HEK293 (cell line): ENCODE measurements around the gene KRT9.
A peak's percentile ranks its signal among the peaks of the same experiment; 100 is the strongest.

Source experiments
- GLIS2 ChIP-seq: fragments of 450-650 bp; formaldehyde crosslinking; IDR thresholded peaks from 2 replicates; pipeline ENCODE4 v1.5.1; 2016; ENCODE audit warnings: missing biosample characterization, missing genetic modification characterization
- IKZF3 ChIP-seq: fragments of 450-650 bp; IDR thresholded peaks from 2 replicates; pipeline ENCODE4 v1.5.0; 2018; ENCODE audit warnings: missing biosample characterization, mild to moderate bottlenecking, missing genetic modification characterization, moderate library complexity
- KLF1 ChIP-seq: fragments of 450-650 bp; formaldehyde crosslinking; IDR thresholded peaks from 2 replicates; pipeline ENCODE4 v1.5.1; 2016; ENCODE audit warnings: missing biosample characterization, missing genetic modification characterization
- OSR2 ChIP-seq: fragments of 450-650 bp; formaldehyde crosslinking; IDR thresholded peaks from 2 replicates; pipeline ENCODE4 v1.5.1; 2016; ENCODE audit warnings: missing biosample characterization, missing genetic modification characterization
- PRDM1 ChIP-seq: fragments of 450-650 bp; formaldehyde crosslinking; IDR thresholded peaks from 2 replicates; pipeline ENCODE4; 2016; ENCODE audit warnings: missing biosample characterization, missing genetic modification characterization
- SP7 ChIP-seq: fragments of 450-650 bp; formaldehyde crosslinking; IDR thresholded peaks from 2 replicates; pipeline ENCODE4 v1.5.1; 2016; ENCODE audit warnings: missing biosample characterization, missing genetic modification characterization
- ZBTB17 ChIP-seq: fragments of 450-650 bp; formaldehyde crosslinking; IDR thresholded peaks from 2 replicates; pipeline ENCODE4 v1.5.1; 2016; ENCODE audit warnings: missing biosample characterization, missing genetic modification characterization
- ZFHX2 ChIP-seq: fragments of 450-650 bp; formaldehyde crosslinking; conservative IDR thresholded peaks from 2 replicates; pipeline ENCODE4 v1.5.1; 2016; ENCODE audit warnings: missing biosample characterization, missing genetic modification characterization
- ZNF121 ChIP-seq: fragments of 450-650 bp; formaldehyde crosslinking; IDR thresholded peaks from 2 replicates; pipeline ENCODE4 v1.5.1; 2016; ENCODE audit warnings: missing biosample characterization, missing genetic modification characterization
- ZNF146 ChIP-seq: fragments of 450-650 bp; formaldehyde crosslinking; IDR thresholded peaks from 2 replicates; pipeline ENCODE4 v1.5.1; 2016; ENCODE audit warnings: missing biosample characterization, missing genetic modification characterization
- ZNF155 ChIP-seq: fragments of 450-650 bp; formaldehyde crosslinking; IDR thresholded peaks from 2 replicates; pipeline ENCODE4 v1.5.1; 2016; ENCODE audit warnings: missing biosample characterization, missing genetic modification characterization
- ZNF16 ChIP-seq: fragments of 450-650 bp; formaldehyde crosslinking; IDR thresholded peaks from 2 replicates; pipeline ENCODE4 v1.5.1; 2016; ENCODE audit warnings: low read depth, missing biosample characterization, missing genetic modification characterization
- ZNF184 ChIP-seq: fragments of 450-650 bp; IDR thresholded peaks from 2 replicates; pipeline ENCODE4 v1.5.1; 2018; ENCODE audit warnings: missing biosample characterization, mild to moderate bottlenecking, missing genetic modification characterization
- ZNF280C ChIP-seq: fragments of 450-650 bp; formaldehyde crosslinking; IDR thresholded peaks from 2 replicates; pipeline ENCODE4 v1.5.1; 2016; ENCODE audit warnings: missing biosample characterization, missing genetic modification characterization
- ZNF335 ChIP-seq: fragments of 450-650 bp; formaldehyde crosslinking; conservative IDR thresholded peaks from 2 replicates; pipeline ENCODE4 v1.5.1; 2016; ENCODE audit warnings: missing biosample characterization, missing genetic modification characterization
- ZNF423 ChIP-seq: fragments of 450-650 bp; formaldehyde crosslinking; IDR thresholded peaks from 2 replicates; pipeline ENCODE4 v1.5.1; 2016; ENCODE audit warnings: missing biosample characterization, missing genetic modification characterization
- ZNF530 ChIP-seq: fragments of 450-650 bp; formaldehyde crosslinking; IDR thresholded peaks from 2 replicates; pipeline ENCODE4 v1.5.1; 2016; ENCODE audit warnings: low read depth, missing biosample characterization, missing genetic modification characterization
- ZNF549 ChIP-seq: fragments of 450-650 bp; IDR thresholded peaks from 2 replicates; pipeline ENCODE4 v1.5.1; 2018; ENCODE audit warnings: missing biosample characterization, missing genetic modification characterization, mild to moderate bottlenecking, inconsistent platforms, moderate library complexity
- ZNF660 ChIP-seq: fragments of 450-650 bp; IDR thresholded peaks from 2 replicates; pipeline ENCODE4 v1.5.1; 2018; ENCODE audit warnings: missing biosample characterization, mild to moderate bottlenecking, missing genetic modification characterization
- ZNF670 ChIP-seq: fragments of 450-650 bp; formaldehyde crosslinking; IDR thresholded peaks from 2 replicates; pipeline ENCODE4 v1.5.1; 2016; ENCODE audit warnings: missing biosample characterization, missing genetic modification characterization, low read depth
- ZNF692 ChIP-seq: fragments of 450-650 bp; formaldehyde crosslinking; IDR thresholded peaks from 2 replicates; pipeline ENCODE4 v1.5.1; 2016; ENCODE audit warnings: missing biosample characterization, missing genetic modification characterization
- ZNF76 ChIP-seq: fragments of 450-650 bp; formaldehyde crosslinking; IDR thresholded peaks from 2 replicates; pipeline ENCODE4; 2016; ENCODE audit warnings: low read depth, missing biosample characterization, missing genetic modification characterization, borderline replicate concordance
- ZNF785 ChIP-seq: fragments of 450-650 bp; formaldehyde crosslinking; IDR thresholded peaks from 2 replicates; pipeline ENCODE4 v1.5.1; 2016; ENCODE audit warnings: missing biosample characterization, missing genetic modification characterization
- ZSCAN23 ChIP-seq: fragments of 450-650 bp; formaldehyde crosslinking; IDR thresholded peaks from 2 replicates; pipeline ENCODE4 v1.5.1; 2016; ENCODE audit warnings: missing biosample characterization, missing genetic modification characterization
- TF ChIP-seq, protein P1 (sequence below): fragments of 450-650 bp; formaldehyde crosslinking; IDR thresholded peaks from 2 replicates; pipeline ENCODE4 v1.5.1; 2016; ENCODE audit warnings: missing biosample characterization, missing genetic modification characterization
- TF ChIP-seq, protein P2 (sequence below): fragments of 450-650 bp; formaldehyde crosslinking; IDR thresholded peaks from 2 replicates; pipeline ENCODE4 v1.5.1; 2016; ENCODE audit warnings: missing biosample characterization, missing genetic modification characterization, borderline replicate concordance
- TF ChIP-seq, protein P3 (sequence below): fragments of 450-650 bp; formaldehyde crosslinking; IDR thresholded peaks from 2 replicates; pipeline ENCODE4; 2016; ENCODE audit warnings: missing biosample characterization, missing genetic modification characterization
- TF ChIP-seq, protein P4 (sequence below): fragments of 450-650 bp; formaldehyde crosslinking; IDR thresholded peaks from 2 replicates; pipeline ENCODE4 v1.5.1; 2017; ENCODE audit warnings: missing biosample characterization, missing genetic modification characterization

KRT9 gene

DNA sequence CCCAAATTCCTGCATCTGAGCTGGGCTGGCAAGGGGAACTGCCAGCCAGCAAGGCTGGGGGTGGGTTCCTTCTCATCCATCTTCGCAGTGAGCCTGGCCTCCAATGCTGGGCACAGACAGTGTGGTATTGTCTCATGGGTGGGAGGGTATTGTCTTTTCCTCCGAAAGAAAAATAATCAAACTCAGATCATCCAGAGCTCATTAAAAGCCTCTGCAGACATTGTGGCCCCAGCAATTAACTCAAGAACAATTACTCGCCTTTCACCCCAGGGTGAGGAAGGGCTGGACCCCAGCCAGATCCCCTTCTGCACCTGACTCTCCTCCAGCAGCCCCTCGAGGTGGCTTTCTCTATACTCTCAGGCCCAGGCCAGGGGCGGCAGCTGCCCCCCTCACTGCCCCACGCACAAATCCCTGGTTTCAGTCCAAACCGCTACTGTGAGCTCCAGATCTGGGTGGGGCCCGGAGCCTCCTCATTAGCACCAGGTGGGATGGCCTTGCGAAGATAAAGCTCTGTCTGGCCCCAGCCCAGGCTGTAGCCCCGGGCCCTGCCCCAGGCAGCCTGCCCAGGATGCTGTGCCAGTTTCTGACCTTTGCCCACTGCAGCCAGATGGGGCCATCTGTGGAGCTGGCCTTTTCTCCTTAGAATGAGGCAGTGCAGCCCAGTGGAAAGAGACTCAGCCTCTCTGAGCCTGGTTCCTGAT, 50.9 kb downstream of the KRT9 start (continued):
- TF ChIP-seq SP7 (tag by site-specific recombination) = peak; percentile 45; the same call in 1 of the 2 replicates
- TF ChIP-seq ZNF335 (tag by site-specific recombination) = no peak
- TF ChIP-seq, protein P1, sequence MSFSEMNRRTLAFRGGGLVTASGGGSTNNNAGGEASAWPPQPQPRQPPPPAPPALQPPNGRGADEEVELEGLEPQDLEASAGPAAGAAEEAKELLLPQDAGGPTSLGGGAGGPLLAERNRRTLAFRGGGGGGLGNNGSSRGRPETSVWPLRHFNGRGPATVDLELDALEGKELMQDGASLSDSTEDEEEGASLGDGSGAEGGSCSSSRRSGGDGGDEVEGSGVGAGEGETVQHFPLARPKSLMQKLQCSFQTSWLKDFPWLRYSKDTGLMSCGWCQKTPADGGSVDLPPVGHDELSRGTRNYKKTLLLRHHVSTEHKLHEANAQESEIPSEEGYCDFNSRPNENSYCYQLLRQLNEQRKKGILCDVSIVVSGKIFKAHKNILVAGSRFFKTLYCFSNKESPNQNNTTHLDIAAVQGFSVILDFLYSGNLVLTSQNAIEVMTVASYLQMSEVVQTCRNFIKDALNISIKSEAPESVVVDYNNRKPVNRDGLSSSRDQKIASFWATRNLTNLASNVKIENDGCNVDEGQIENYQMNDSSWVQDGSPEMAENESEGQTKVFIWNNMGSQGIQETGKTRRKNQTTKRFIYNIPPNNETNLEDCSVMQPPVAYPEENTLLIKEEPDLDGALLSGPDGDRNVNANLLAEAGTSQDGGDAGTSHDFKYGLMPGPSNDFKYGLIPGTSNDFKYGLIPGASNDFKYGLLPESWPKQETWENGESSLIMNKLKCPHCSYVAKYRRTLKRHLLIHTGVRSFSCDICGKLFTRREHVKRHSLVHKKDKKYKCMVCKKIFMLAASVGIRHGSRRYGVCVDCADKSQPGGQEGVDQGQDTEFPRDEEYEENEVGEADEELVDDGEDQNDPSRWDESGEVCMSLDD (tag by site-specific recombination) = no peak
- no peak for TF ChIP-seq ZNF184 (tag by site-specific recombination)
- no peak for TF ChIP-seq ZNF549 (tag by site-specific recombination)
- peak; percentile 75 for TF ChIP-seq ZNF692 (tag by site-specific recombination)
- TF ChIP-seq PRDM1 = no peak
- TF ChIP-seq ZSCAN23 = no peak
- TF ChIP-seq ZNF660 (tag by site-specific recombination) = no peak
- peak; percentile 59 for TF ChIP-seq ZFHX2 (tag by site-specific recombination)
- TF ChIP-seq ZNF155 (tag by site-specific recombination) = no peak
- TF ChIP-seq, protein P2, sequence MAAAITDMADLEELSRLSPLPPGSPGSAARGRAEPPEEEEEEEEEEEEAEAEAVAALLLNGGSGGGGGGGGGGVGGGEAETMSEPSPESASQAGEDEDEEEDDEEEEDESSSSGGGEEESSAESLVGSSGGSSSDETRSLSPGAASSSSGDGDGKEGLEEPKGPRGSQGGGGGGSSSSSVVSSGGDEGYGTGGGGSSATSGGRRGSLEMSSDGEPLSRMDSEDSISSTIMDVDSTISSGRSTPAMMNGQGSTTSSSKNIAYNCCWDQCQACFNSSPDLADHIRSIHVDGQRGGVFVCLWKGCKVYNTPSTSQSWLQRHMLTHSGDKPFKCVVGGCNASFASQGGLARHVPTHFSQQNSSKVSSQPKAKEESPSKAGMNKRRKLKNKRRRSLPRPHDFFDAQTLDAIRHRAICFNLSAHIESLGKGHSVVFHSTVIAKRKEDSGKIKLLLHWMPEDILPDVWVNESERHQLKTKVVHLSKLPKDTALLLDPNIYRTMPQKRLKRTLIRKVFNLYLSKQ (tag by site-specific recombination) = no peak
- no peak for TF ChIP-seq ZNF280C (tag by site-specific recombination)
- peak; percentile 67; the same call in 1 of the 2 replicates for TF ChIP-seq KLF1
- peak; percentile 64 for TF ChIP-seq GLIS2
- TF ChIP-seq ZBTB17 (tag by site-specific recombination) = peak; percentile 90
- TF ChIP-seq ZNF423 (tag by site-specific recombination) = 0 out of 2 replicates have a peak, but pooled peaks have one; percentile 48
- no peak for TF ChIP-seq ZNF785 (tag by site-specific recombination)
- TF ChIP-seq OSR2 (tag by site-specific recombination) = peak; percentile 36
- TF ChIP-seq, protein P3, sequence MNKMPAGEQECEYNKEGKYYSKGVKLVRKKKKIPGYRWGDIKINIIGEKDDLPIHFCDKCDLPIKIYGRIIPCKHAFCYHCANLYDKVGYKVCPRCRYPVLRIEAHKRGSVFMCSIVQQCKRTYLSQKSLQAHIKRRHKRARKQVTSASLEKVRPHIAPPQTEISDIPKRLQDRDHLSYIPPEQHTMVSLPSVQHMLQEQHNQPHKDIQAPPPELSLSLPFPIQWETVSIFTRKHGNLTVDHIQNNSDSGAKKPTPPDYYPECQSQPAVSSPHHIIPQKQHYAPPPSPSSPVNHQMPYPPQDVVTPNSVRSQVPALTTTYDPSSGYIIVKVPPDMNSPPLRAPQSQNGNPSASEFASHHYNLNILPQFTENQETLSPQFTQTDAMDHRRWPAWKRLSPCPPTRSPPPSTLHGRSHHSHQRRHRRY (tag by site-specific recombination) = no peak
- no peak for TF ChIP-seq ZNF146 (tag by site-specific recombination)
- no peak for TF ChIP-seq ZNF670 (tag by site-specific recombination)
- TF ChIP-seq, protein P4, sequence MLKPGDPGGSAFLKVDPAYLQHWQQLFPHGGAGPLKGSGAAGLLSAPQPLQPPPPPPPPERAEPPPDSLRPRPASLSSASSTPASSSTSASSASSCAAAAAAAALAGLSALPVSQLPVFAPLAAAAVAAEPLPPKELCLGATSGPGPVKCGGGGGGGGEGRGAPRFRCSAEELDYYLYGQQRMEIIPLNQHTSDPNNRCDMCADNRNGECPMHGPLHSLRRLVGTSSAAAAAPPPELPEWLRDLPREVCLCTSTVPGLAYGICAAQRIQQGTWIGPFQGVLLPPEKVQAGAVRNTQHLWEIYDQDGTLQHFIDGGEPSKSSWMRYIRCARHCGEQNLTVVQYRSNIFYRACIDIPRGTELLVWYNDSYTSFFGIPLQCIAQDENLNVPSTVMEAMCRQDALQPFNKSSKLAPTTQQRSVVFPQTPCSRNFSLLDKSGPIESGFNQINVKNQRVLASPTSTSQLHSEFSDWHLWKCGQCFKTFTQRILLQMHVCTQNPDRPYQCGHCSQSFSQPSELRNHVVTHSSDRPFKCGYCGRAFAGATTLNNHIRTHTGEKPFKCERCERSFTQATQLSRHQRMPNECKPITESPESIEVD = 0 out of 2 replicates have a peak, but pooled peaks have one; percentile 35
- no peak for TF ChIP-seq ZNF76 (tag by site-specific recombination)
- no peak for TF ChIP-seq ZNF16
- no peak for TF ChIP-seq IKZF3
- no peak for TF ChIP-seq ZNF530 (tag by site-specific recombination)
- no peak for TF ChIP-seq ZNF121
